Stimulated activated CD8-positive, alpha-beta memory T cell treated with anti-CD3 and anti-CD28 coated beads, Interleukin-7, amount 100 ng/mL, for 1 hour (primary cell): Measurements from ENCODE around the gene GRAMD2B.
A peak's percentile ranks its signal among the peaks of the same experiment; 100 is the strongest.
"Not testable (repeated sequence)": the region's sequence is repeated elsewhere in the genome, so short reads cannot be mapped to it uniquely, and the experiment has no call there.

ENCODE experiments used
- DNase-seq, 2 donors: peaks; one replicate each; pipeline ENCODE4 v3.0.0-alpha.2; 2020; ENCODE audit warnings: low read depth in 2 of 2

GRAMD2B gene

DNA sequence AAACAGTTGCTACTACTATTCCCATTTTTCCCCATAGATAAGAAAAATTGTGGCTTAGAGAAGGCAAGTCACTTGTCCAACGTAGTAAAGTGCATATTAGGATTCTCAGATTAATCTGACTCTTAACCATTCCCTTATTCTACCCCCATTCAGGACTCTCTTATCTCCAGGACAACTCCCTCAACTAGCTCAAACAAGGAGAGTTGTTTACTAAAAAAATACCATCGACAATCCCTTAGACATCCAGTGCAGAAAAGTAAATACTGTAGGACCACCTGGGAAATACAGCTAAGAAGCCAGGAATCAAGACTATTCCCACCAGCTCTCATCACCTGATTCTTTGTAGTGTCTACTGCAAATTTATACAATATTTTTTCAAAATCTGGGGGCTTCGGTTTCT lies 9.4 kb upstream of the GRAMD2B start:
- DNase-seq, result no peak

GRCh38 chr5:126414874-126415502 lies 8.2 kb upstream of the GRAMD2B start:
- no peak for DNase-seq

GRCh38 chr5:126415789-126416188 lies 7.4 kb upstream of the GRAMD2B start:
- DNase-seq, result no peak

GRCh38 chr5:126416266-126416925 lies 6.8 kb upstream of the GRAMD2B start:
- DNase-seq, result no peak

- no peak for DNase-seq
Measured at GRCh38 chr5:126417178-126417577, 6.0 kb upstream of the GRAMD2B start.

- DNase-seq, result no peak
Measured at GRCh38 chr5:126419102-126419501, 4.1 kb upstream of the GRAMD2B start.

- DNase-seq, result no peak
Measured at GRCh38 chr5:126428421-126428820, 5.2 kb downstream of the GRAMD2B start.

DNA sequence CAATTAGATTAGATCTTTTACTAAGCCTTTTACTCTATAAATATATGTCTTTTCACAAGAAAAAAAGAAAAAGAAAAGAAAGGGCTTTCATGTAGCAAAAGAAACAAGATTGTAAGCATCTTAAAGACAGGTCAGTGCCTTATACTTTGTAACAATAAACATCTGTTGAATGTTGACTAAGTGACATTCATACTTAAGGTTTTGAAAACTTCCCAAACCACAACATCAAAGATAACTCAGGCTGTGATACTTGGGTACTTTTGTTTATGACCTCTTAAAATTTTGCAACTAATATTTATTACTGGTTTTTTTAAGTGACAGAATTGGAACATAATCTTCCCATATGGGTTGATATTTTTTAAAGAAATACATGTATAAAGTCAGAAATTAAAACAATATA lies 7.4 kb downstream of the GRAMD2B start:
- no peak for DNase-seq

GRCh38 chr5:126433701-126434100 lies 10.5 kb downstream of the GRAMD2B start:
- no peak for DNase-seq

GRCh38 chr5:126435261-126435660 lies 12.1 kb downstream of the GRAMD2B start:
- no peak for DNase-seq

- DNase-seq, result no peak
Measured at GRCh38 chr5:126435714-126436113, 12.5 kb downstream of the GRAMD2B start.

GRCh38 chr5:126437721-126438120 lies 14.5 kb downstream of the GRAMD2B start:
- DNase-seq, result no peak

DNA sequence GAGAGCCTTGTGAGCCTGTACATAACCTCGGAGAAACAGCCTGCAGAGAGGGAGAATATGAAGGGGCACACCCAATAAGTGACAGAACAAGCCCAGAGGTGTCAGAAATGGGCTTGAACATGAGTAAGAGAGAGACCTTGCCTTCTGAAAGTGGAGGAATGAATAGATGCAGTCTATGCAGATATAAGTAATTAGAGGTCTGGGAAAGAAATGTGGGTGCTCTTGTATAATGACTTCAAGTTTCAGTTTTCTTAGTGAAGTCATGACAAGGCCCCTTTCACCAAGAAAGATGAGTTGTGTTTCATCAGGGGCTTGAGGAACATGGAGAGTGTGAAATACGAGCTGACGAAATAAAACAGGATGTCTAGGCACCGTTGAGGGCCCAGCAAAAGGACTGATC lies 15.1 kb downstream of the GRAMD2B start:
- no peak for DNase-seq

DNA sequence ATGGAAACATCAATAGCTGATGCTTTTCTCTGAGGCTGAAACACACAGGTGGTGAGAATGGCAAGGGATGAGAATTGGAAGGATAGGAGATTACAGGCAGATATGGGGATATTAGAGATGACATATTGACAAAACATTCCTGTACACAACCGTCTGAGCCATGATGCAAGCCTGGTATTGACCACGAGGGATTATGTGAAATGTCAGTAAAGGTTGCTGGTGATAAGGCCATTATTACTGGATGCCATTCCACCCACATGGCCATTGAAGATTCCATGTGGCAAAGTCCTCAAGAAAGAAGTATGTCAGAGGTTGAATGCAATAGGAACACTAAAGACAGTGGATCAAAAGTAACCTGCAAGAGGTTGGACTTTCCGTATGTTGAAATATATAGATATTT lies 15.7 kb downstream of the GRAMD2B start:
- DNase-seq, result no peak

GRCh38 chr5:126439724-126440123 lies 16.5 kb downstream of the GRAMD2B start:
- DNase-seq, result not testable (repeated sequence)

DNA sequence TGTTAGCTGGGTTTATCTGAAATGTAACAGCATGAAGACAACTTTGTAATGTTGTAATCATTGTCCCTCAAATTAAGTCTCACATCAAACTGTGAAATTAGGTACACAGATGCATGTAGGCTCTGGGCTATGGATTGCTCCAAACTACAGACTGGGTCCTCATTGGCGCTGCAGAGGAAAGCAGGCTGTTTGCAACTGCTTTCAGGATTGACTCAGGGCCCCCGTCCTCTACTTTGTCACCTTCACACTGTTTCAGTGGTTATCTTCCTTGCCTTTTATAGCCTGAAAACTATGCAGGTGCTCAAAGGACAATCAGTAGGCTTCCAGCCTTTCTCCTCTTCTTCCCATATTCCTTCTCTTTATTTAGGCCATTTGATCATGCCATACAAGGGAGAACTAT lies 18.0 kb downstream of the GRAMD2B start:
- no peak for DNase-seq

- no peak for DNase-seq
Measured at GRCh38 chr5:126443374-126443851, 20.2 kb downstream of the GRAMD2B start.

GRCh38 chr5:126444137-126444536 lies 20.9 kb downstream of the GRAMD2B start:
- no peak for DNase-seq

- no peak for DNase-seq
Measured at GRCh38 chr5:126445502-126446174, 22.4 kb downstream of the GRAMD2B start.

DNA sequence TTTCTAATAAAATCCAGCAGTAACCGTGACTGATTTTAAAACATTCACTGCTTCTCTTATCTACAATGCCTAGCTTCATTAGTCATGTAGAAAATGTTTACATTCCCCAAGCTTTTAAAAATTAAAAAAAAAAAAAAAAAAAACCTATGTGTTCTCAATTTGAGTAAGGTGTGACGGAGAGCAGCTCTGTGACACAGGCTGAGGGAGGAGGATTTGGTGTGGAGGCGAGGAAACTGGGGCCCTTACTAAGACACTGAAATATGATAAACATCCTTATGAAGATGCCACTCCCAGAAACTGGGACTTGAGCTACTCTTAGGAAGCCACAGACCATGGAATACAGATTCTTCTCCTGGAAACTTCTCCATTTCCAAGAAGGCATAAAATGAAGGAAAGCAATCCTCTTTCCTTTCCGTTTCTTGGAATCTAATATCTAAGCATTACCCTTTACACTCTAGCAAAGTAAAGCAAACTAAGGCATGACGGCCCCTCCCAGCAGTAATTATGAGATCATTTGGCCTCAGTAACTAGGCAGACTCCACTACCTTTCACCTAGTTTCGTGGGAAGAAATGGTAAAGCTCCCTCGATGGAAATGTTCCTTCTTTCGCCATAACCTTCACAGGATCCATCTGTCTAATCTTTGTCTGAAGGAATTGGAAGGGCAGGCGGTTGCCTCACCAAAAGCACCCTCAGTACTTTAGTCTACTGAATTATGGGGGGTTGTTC lies 23.5 kb downstream of the GRAMD2B start:
- no peak for DNase-seq

DNA sequence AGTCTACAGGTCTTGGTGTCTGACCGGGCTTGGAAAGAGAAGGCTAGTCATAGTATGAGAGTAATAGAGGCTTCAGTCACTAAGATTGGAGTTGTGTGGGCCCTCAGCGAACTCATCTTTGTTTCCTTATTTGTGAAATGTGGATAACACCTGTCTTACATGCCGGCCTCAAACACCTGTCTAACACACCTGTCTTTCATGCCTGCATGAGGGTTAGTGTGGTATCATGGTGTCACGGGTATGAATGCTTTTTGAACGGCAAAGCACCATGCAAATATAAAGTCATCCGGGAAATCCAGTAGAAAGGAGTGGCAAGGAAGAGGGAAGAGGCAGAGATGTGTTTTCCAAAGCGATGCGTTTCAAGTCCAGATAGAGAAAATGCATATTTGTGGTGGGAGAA lies 25.5 kb downstream of the GRAMD2B start:
- DNase-seq, result no peak

DNA sequence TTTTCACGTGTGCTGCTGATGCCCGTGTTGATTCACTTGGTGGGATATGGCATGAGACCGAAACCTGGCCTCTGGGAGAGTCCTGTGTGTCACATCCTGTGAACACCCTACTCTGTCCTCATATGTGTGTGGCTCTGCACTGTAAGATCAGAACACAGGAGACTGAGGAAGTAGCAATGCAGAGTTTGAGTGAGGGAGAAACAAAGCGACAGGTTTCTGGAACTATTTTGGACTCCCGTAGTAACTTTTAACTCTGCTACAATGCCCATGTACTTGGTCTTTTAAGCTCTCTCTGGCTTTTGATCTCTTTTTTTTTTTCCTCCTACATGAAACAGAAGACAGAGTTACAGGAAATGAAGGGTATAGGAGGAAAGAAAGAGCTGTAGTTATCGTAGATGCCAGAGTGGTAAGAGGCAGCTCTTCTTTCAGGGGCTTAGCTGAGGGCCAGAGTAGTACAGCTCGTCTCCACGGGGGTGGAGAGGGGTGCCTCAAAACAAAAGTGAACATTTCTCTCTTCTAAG lies 26.6 kb downstream of the GRAMD2B start:
- peak; percentile 13 to 21 for DNase-seq
